ENCODE results near the gene SHISAL1.

The SHISAL1 gene

GRCh38 chr22:44291265-44291664, 21.5 kb downstream of the SHISAL1 start:
- H3K27ac ChIP-seq = no peak overlapping the region
- TF ChIP-seq ZFX (IDR thresholded peaks at IDR 0.05; ENCODE audit: borderline replicate concordance) = no peak
- no peak for TF ChIP-seq CTCF (IDR thresholded peaks at IDR 0.05)

- H3K27ac ChIP-seq = no peak overlapping the region
- TF ChIP-seq ZFX (IDR thresholded peaks at IDR 0.05; ENCODE audit: borderline replicate concordance) (no peak), CTCF (IDR thresholded peaks at IDR 0.05) (no peak)
Observed at GRCh38 chr22:44289414-44290171, 23.2 kb downstream of the SHISAL1 start.

GRCh38 chr22:44288913-44289312, 23.8 kb downstream of the SHISAL1 start:
- TF ChIP-seq CTCF (IDR thresholded peaks at IDR 0.05) = no peak
- no peak for TF ChIP-seq ZFX (IDR thresholded peaks at IDR 0.05; ENCODE audit: borderline replicate concordance)
- no peak overlapping the region for H3K27ac ChIP-seq

- TF ChIP-seq ZFX (IDR thresholded peaks at IDR 0.05; ENCODE audit: borderline replicate concordance) = no peak
- TF ChIP-seq CTCF (IDR thresholded peaks at IDR 0.05) = no peak
- no peak overlapping the region for H3K27ac ChIP-seq
Observed at GRCh38 chr22:44287741-44288140, 25.0 kb downstream of the SHISAL1 start.

GRCh38 chr22:44287121-44287693, 25.5 kb downstream of the SHISAL1 start:
- TF ChIP-seq ZFX (IDR thresholded peaks at IDR 0.05; ENCODE audit: borderline replicate concordance) (no peak), CTCF (IDR thresholded peaks at IDR 0.05) (no peak)
- H3K27ac ChIP-seq = no peak overlapping the region

- TF ChIP-seq CTCF (IDR thresholded peaks at IDR 0.05) (no peak), ZFX (IDR thresholded peaks at IDR 0.05; ENCODE audit: borderline replicate concordance) (no peak)
- H3K27ac ChIP-seq = no peak overlapping the region
Observed at GRCh38 chr22:44286646-44287045, 26.1 kb downstream of the SHISAL1 start.

GRCh38 chr22:44284711-44285110, 28.0 kb downstream of the SHISAL1 start:
- no peak overlapping the region for H3K27ac ChIP-seq
- TF ChIP-seq ZFX (IDR thresholded peaks at IDR 0.05; ENCODE audit: borderline replicate concordance) (no peak), CTCF (IDR thresholded peaks at IDR 0.05) (no peak)

All from 22Rv1 (cell line).